Transverse colon (tissue), 4 donors: ENCODE results near the gene SPIRE2. TPM values are rescaled to one million over a fixed set of nuclear protein-coding genes. Genes with fewer than 3 reads are reported as not detected.

Experiments
- DNase-seq: peaks from one replicate; pipeline ENCODE4 v3.0.0-alpha.2; 2019
- H3K27ac ChIP-seq, 4 donors: fragments of 200-600 bp; sonication (generic); 2 replicates each; pipeline ENCODE4 v1.5.1; 2016 to 2018; ENCODE audit warnings: inconsistent platforms in 4 of 4
- H3K27me3 ChIP-seq: fragments of 200-600 bp; sonication (generic); 2 replicates; pipeline ENCODE4 v1.5.1; 2017; ENCODE audit warnings: inconsistent platforms
- H3K36me3 ChIP-seq, 4 donors: fragments of 200-600 bp; sonication (generic); 2 replicates each; pipeline ENCODE4 v1.5.1; 2017 to 2019; ENCODE audit warnings: inconsistent platforms in 4 of 4
- H3K4me1 ChIP-seq, 4 donors: fragments of 200-600 bp; sonication (generic); 2 replicates each; pipeline ENCODE4 v1.5.1; 2017 to 2020; ENCODE audit warnings: inconsistent platforms in 4 of 4
- H3K4me3 ChIP-seq, 4 donors: fragments of 200-600 bp; sonication (generic); 1 replicate in 1 of 4; 2 replicates in 3 of 4; pipeline versions ENCODE4 v1.5.1 to v1.6.1; 2017 to 2019; ENCODE audit warnings: inconsistent platforms in 4 of 4
- H3K9me3 ChIP-seq, 2 donors: fragments of 200-600 bp; sonication (generic); 2 replicates each; pipeline ENCODE4 v1.5.1; 2017 to 2019; ENCODE audit warnings: inconsistent platforms in 2 of 2
- CTCF ChIP-seq, 5 experiments: fragments of 200-600 bp in 3 of 5; fragments of 450-650 bp in 2 of 5; sonication (generic) in 3 of 5; IDR thresholded peaks; 1 replicate in 2 of 5; 2 replicates in 3 of 5; pipeline ENCODE4 v1.5.1; 2016 to 2017; ENCODE audit warnings: antibody characterized with exemption in 5 of 5, inconsistent platforms in 3 of 5, mild to moderate bottlenecking in 2 of 5, moderate library complexity in 1 of 5
- EP300 ChIP-seq: sonication (generic); formaldehyde crosslinking; IDR thresholded peaks from one replicate; pipeline ENCODE4 v1.6.1; 2017; ENCODE audit warnings: antibody characterized with exemption, low read depth
- POLR2A ChIP-seq: fragments of 450-650 bp; IDR thresholded peaks from one replicate; pipeline ENCODE4 v1.6.1; 2016; ENCODE audit warnings: antibody characterized with exemption, mild to moderate bottlenecking, moderate library complexity
- POLR2AphosphoS5 ChIP-seq, 3 donors: sonication (generic); formaldehyde crosslinking; IDR thresholded peaks; one replicate each; pipeline ENCODE4 v1.6.1; 2016; ENCODE audit warnings: antibody characterized with exemption in 3 of 3
- WGBS, 2 donors: methylation state at CpG; one replicate each; pipeline ENCODE4 v1.1.5; 2018; ENCODE audit warnings: low coverage in 1 of 2; 5-methylcytosine and 5-hydroxymethylcytosine counted together
- in situ Hi-C, 4 donors: fragments of 200-750 bp; cut with MboI; loops; one replicate each; pipeline versions ENCODE4 v1.15.0 to v1.15.1; 2017; ENCODE audit warnings: low sequenced_read_pairs in 3 of 4, low pct_ligation_motif_present in 1 of 4, low pct_unique_long_range_greater_than_20kb in 1 of 4
- intact Hi-C: fragments of 100-400 bp; cut with DNase I; formaldehyde crosslinking; loops from one replicate; pipeline ENCODE4 v1.15.1; 2023; ENCODE audit warnings: low total_unique reads
- total RNA-seq, 4 donors: library from RNA; depleted of rRNA; stranded (reverse); fragments of >200 nt; gene quantifications; one replicate each; pipeline ENCODE4 v1.1.0, GENCODE V29; 2016

SPIRE2 gene
- total RNA-seq, 4 donors from 2014 or later = 79.6 to 190 (median 131) TPM

GRCh38 chr16:89906140-89907025 lies 78.1 kb downstream of the SPIRE2 start:
- in situ Hi-C loops (no loop called here), intact Hi-C loops (no loop called here)
- WGBS, 2 donors = 96% methylated on average over 40 of the region's 40 CpGs; no CpG with 5 or more reads in 1 of the 2 donors
- H3K4me1 ChIP-seq = peaks cover 0 to 5% (median 2%) of the 10 kb centered on the region in 4 donors
- H3K36me3 ChIP-seq = peaks cover 0 to 34% (median 18%) of the 10 kb centered on the region in 4 donors
- DNase-seq = no peak
- H3K27me3 ChIP-seq = no peaks in the 10 kb centered on the region
- no peak overlapping the region for H3K4me3 ChIP-seq
- H3K27ac ChIP-seq = no peak overlapping the region
- TF ChIP-seq CTCF (IDR thresholded peaks at IDR 0.05) = no peak
- no peak for TF ChIP-seq EP300
- no peak for TF ChIP-seq POLR2A
- no peak for TF ChIP-seq POLR2AphosphoS5 (IDR thresholded peaks at IDR 0.05)
- H3K9me3 ChIP-seq = no peaks in the 10 kb centered on the region

GRCh38 chr16:89907055-89907814 lies 79.0 kb downstream of the SPIRE2 start:
- Histone ChIP-seq H3K36me3 (peaks cover 0 to 34% (median 18%) of the 10 kb centered on the region in 4 donors), H3K27me3 (no peaks in the 10 kb centered on the region)
- intact Hi-C loops = no loop called here

GRCh38 chr16:89908236-89908635 lies 80.0 kb downstream of the SPIRE2 start:
- no peak for TF ChIP-seq POLR2A
- TF ChIP-seq EP300 = no peak
- no peak for TF ChIP-seq CTCF (IDR thresholded peaks at IDR 0.05)
- no peak for TF ChIP-seq POLR2AphosphoS5 (IDR thresholded peaks at IDR 0.05)
- intact Hi-C loops = no loop called here
- Histone ChIP-seq H3K36me3 (peaks cover 0 to 34% (median 18%) of the 10 kb centered on the region in 4 donors), H3K27me3 (no peaks in the 10 kb centered on the region), H3K9me3 (no peaks in the 10 kb centered on the region), H3K4me1 (peaks cover 0 to 5% (median 2%) of the 10 kb centered on the region in 4 donors), H3K4me3 (no peak overlapping the region), H3K27ac (no peak overlapping the region)
- in situ Hi-C loops = no loop called here
- DNase-seq = no peak
- 88 to 100% methylated on average over 2 to 4 of the region's 4 CpGs for WGBS, 2 donors

More at GRCh38 chr16:89907055-89907814, 79.0 kb downstream of the SPIRE2 start:
- WGBS, 2 donors = 87 to 100% methylated on average over 3 to 12 of the region's 13 CpGs
- H3K27ac ChIP-seq = no peak overlapping the region
- no peak for TF ChIP-seq POLR2A
- TF ChIP-seq CTCF (IDR thresholded peaks at IDR 0.05) = no peak
- no peaks in the 10 kb centered on the region for H3K9me3 ChIP-seq
- in situ Hi-C loops = no loop called here
- no peak for DNase-seq
- H3K4me1 ChIP-seq = peaks cover 0 to 5% (median 2%) of the 10 kb centered on the region in 4 donors
- H3K4me3 ChIP-seq = no peak overlapping the region
